NB4 (cell line): Measurements from ENCODE around the gene KRT14.

ENCODE experiments used
- POLR2A ChIP-seq: IDR thresholded peaks from 2 replicates; pipeline ENCODE4 v1.6.1; 2011; ENCODE audit warnings: mild to moderate bottlenecking; ENCODE audit not compliant: insufficient read length; ENCODE audit errors: extremely low read depth
- TF ChIP-seq, protein P1 (sequence below): IDR thresholded peaks from one replicate; pipeline ENCODE4 v1.5.1; 2012; ENCODE audit warnings: low read depth, low read length

DNA sequence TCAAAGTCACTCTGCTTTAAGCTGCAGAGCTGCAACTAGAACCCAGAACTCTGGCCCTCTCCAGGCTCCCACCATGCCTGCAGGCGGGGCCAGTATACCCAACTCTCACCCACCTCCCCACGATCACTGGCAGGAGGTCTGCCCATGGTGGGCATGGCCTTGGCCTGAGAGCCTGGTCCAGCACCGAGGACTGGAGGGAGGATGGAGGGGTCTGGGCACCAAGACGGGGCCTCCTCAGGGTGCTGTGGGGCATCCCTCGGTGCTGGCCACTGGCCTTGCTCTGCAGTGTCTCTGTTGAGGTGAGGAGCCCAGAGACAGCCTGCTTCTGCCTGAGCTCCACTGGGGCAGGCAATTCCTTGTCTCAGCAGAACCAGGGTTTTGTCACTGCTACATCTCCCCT is 27.4 kb upstream of the KRT14 start:
- TF ChIP-seq, protein P1, sequence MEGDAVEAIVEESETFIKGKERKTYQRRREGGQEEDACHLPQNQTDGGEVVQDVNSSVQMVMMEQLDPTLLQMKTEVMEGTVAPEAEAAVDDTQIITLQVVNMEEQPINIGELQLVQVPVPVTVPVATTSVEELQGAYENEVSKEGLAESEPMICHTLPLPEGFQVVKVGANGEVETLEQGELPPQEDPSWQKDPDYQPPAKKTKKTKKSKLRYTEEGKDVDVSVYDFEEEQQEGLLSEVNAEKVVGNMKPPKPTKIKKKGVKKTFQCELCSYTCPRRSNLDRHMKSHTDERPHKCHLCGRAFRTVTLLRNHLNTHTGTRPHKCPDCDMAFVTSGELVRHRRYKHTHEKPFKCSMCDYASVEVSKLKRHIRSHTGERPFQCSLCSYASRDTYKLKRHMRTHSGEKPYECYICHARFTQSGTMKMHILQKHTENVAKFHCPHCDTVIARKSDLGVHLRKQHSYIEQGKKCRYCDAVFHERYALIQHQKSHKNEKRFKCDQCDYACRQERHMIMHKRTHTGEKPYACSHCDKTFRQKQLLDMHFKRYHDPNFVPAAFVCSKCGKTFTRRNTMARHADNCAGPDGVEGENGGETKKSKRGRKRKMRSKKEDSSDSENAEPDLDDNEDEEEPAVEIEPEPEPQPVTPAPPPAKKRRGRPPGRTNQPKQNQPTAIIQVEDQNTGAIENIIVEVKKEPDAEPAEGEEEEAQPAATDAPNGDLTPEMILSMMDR = no peak
- no peak for TF ChIP-seq POLR2A
